ENCODE measurements around the gene GCDH.
A peak's percentile ranks its signal among the peaks of the same experiment; 100 is the strongest.

GCDH gene

DNA sequence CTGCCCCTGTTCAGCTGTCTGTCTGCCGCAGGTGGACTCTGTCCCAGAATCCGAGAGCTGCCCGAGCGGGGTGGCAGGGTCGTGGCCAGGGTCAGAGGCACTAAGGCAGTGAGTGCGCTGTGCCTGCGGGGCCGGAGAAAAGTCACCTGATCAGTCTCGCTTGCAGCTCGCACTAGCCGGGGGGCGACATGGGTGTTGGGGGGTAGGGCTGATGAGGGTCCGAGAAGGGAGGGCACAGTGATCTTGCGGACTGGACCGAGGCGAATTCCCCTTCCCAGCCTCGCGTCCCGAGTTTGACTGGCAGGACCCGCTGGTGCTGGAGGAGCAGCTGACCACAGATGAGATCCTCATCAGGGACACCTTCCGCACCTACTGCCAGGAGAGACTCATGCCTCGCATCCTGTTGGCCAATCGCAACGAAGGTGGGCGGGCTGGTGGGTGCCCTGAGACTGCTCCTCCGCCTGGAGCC lies 627 bp downstream of the GCDH start:
- H3K4me3 ChIP-seq: peak overlapping the region; percentile 80
- DNase-seq (ENCODE audit: low spot score): no peak
- peak overlapping the region; percentile 75 to 83 for H3K27ac ChIP-seq
- TF ChIP-seq, protein P1, sequence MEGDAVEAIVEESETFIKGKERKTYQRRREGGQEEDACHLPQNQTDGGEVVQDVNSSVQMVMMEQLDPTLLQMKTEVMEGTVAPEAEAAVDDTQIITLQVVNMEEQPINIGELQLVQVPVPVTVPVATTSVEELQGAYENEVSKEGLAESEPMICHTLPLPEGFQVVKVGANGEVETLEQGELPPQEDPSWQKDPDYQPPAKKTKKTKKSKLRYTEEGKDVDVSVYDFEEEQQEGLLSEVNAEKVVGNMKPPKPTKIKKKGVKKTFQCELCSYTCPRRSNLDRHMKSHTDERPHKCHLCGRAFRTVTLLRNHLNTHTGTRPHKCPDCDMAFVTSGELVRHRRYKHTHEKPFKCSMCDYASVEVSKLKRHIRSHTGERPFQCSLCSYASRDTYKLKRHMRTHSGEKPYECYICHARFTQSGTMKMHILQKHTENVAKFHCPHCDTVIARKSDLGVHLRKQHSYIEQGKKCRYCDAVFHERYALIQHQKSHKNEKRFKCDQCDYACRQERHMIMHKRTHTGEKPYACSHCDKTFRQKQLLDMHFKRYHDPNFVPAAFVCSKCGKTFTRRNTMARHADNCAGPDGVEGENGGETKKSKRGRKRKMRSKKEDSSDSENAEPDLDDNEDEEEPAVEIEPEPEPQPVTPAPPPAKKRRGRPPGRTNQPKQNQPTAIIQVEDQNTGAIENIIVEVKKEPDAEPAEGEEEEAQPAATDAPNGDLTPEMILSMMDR (IDR thresholded peaks at IDR 0.05): no peak

- Histone ChIP-seq H3K4me3 (no peak overlapping the region), H3K27ac (no peak overlapping the region)
- DNase-seq (ENCODE audit: low spot score): no peak
- TF ChIP-seq, protein P1 (IDR thresholded peaks at IDR 0.05): no peak
Measured at GRCh38 chr19:12893582-12893981, 2.6 kb downstream of the GCDH start.

- TF ChIP-seq, protein P1 (IDR thresholded peaks at IDR 0.05): no peak
- no peak overlapping the region for H3K4me3 ChIP-seq
- DNase-seq (ENCODE audit: low spot score): no peak
- no peak overlapping the region for H3K27ac ChIP-seq
Measured at GRCh38 chr19:12896460-12896859, 5.5 kb downstream of the GCDH start.

- H3K4me3 ChIP-seq: no peak overlapping the region
- DNase-seq (ENCODE audit: low spot score): no peak
- TF ChIP-seq, protein P1 (IDR thresholded peaks at IDR 0.05): no peak
- no peak overlapping the region for H3K27ac ChIP-seq
Measured at GRCh38 chr19:12899891-12900518, 9.0 kb downstream of the GCDH start.

GRCh38 chr19:12907166-12907565 lies 16.2 kb downstream of the GCDH start:
- TF ChIP-seq, protein P1 (IDR thresholded peaks at IDR 0.05): no peak

DNA sequence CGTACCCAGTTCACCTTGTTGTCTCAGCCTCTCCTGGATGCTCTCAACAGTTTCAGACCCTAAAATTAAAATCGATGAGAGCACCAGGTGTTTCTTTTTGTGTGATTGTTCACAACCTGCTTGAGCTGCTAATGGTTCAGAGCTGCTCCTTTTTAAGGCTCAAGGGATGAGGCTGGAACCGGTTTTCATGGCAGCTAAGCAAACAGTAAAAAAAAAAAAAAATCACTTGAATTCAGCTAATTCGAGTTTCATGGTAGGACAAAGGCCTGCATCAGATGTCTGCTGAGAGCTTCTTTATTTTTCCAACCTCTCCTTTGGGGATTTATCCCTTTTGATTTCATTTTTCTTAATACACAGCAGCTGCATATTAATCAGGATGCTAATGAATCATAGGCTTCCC lies 21.6 kb downstream of the GCDH start:
- Histone ChIP-seq H3K27ac (peak overlapping the region; percentile 71 to 80), H3K4me3 (peak overlapping the region; percentile 28)
- TF ChIP-seq, protein P1 (IDR thresholded peaks at IDR 0.05): no peak
- DNase-seq (ENCODE audit: low spot score): no peak

More at GRCh38 chr19:12907166-12907565, 16.2 kb downstream of the GCDH start:
- no peak for DNase-seq (ENCODE audit: low spot score)
- Histone ChIP-seq H3K4me3 (no peak overlapping the region), H3K27ac (no peak overlapping the region)

DNA sequence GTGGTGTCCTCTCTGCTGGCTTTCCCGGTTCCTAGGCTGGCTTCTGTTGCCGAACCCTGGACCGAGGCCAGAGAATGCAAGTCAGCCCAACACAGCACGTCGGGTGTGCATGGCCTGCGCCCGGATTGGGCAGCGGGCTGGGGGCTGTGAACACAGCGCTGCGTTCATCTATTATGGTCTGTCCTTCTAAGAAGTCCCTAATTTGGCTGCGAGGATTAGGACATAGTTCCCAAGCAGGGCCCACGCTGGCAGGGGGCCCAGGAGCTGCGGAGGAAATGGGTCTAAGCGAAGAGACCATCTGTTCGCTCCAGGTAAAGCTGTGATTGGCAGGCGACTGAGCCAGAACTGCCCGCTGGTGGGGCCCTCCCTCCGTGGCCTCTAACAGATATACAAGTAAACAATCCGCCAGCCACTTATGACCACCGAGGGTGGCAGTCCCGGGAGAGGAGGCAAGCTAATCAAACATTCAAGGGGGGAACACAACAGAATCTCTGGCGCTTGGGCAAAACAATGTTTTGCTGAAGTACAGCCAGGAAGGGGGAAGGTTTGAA lies 22.1 kb downstream of the GCDH start:
- DNase-seq (ENCODE audit: low spot score): peak; percentile 87
- Histone ChIP-seq H3K4me3 (peak overlapping the region; percentile 28), H3K27ac (peak overlapping the region; percentile 71 to 80)
- TF ChIP-seq, protein P1 (IDR thresholded peaks at IDR 0.05): no peak
